IMR-90 (cell line): Measurements from ENCODE around the gene EXT2. TPM values are rescaled to one million over a fixed set of nuclear protein-coding genes. Genes with fewer than 3 reads are reported as not detected.

Experiments used
- ATAC-seq: fragments of 200-7000 bp; cut with Tn5 transposase; 2 replicates; pipeline ENCODE4 v1.9.1; 2020; ENCODE audit warnings: low read depth, mild to moderate bottlenecking, moderate library complexity
- BruUV-seq: library from RNA; stranded (reverse); fragments of 400-500 nt; replicated peaks from 2 replicates; lab custom pipeline; 2021; lab: Mats Ljungman, UMichigan
- CTCF ChIA-PET: fragments of 300-600 bp; formaldehyde crosslinking; extraction: SDS; loops from one replicate; lab custom pipeline; 2021; ENCODE audit warnings: antibody characterized with exemption; lab: Yijun Ruan, JAX
- POLR2A ChIA-PET: fragments of 300-600 bp; sonication (Branson Sonifier 250); formaldehyde crosslinking; loops from one replicate; lab custom pipeline; 2022; ENCODE audit warnings: antibody characterized with exemption; ENCODE audit not compliant: unreplicated experiment; lab: Charles Lee
- DNase-seq: peaks from one replicate; pipeline ENCODE4 v3.0.0; 2013
- H2AFZ ChIP-seq: replicated peaks from 2 replicates; pipeline ENCODE3; 2013; ENCODE audit warnings: low read length, mild to moderate bottlenecking; ENCODE audit not compliant: poor library complexity
- H2AK5ac ChIP-seq: 2 replicates; pipeline ENCODE4 v1.6.1; 2013; ENCODE audit warnings: low read depth, low read length, inconsistent platforms
- H2AK9ac ChIP-seq: replicated peaks from 2 replicates; pipeline ENCODE3; 2013; ENCODE audit warnings: mild to moderate bottlenecking, low read depth, low read length, moderate library complexity; ENCODE audit not compliant: poor library complexity
- H2BK120ac ChIP-seq: 2 replicates; pipeline ENCODE4 v1.6.1; 2013; ENCODE audit warnings: low read depth, low read length, inconsistent platforms
- H2BK15ac ChIP-seq: 3 replicates; pipeline ENCODE4 v1.6.1; 2013; ENCODE audit warnings: low read depth, low read length, inconsistent platforms
- H2BK20ac ChIP-seq: 2 replicates; pipeline ENCODE4 v1.6.1; 2013; ENCODE audit warnings: low read depth, mild to moderate bottlenecking, inconsistent platforms, low read length, moderate library complexity
- H2BK5ac ChIP-seq: 2 replicates; pipeline ENCODE4 v1.6.1; 2013; ENCODE audit warnings: mild to moderate bottlenecking, low read depth, low read length, inconsistent platforms; ENCODE audit not compliant: poor library complexity, severe bottlenecking
- H3K14ac ChIP-seq: replicated peaks from 2 replicates; pipeline ENCODE4 v1.6.1; 2013; ENCODE audit warnings: low read depth, low read length, inconsistent platforms
- H3K18ac ChIP-seq: 2 replicates; pipeline ENCODE4 v1.6.1; 2013; ENCODE audit warnings: low read depth, low read length, control low read depth
- H3K23ac ChIP-seq: 2 replicates; pipeline ENCODE4 v1.6.1; 2013; ENCODE audit warnings: low read depth, low read length, inconsistent platforms
- H3K27ac ChIP-seq: 2 replicates; pipeline ENCODE4 v1.5.1; 2013; ENCODE audit warnings: mild to moderate bottlenecking, control low read depth, low read length; ENCODE audit not compliant: insufficient read depth
- H3K27me3 ChIP-seq: 2 replicates; pipeline ENCODE4 v1.6.1; 2013; ENCODE audit warnings: low read length; ENCODE audit not compliant: control insufficient read depth, insufficient read depth
- H3K36me3 ChIP-seq: 2 replicates; pipeline ENCODE4 v1.6.1; 2013; ENCODE audit warnings: low read length, mixed read lengths; ENCODE audit not compliant: control insufficient read depth, insufficient read depth
- H3K4ac ChIP-seq: 2 replicates; pipeline ENCODE4 v1.6.1; 2013; ENCODE audit warnings: low read depth, low read length, inconsistent platforms
- H3K4me1 ChIP-seq: 2 replicates; pipeline ENCODE4 v1.6.1; 2013; ENCODE audit warnings: low read length, mixed read lengths; ENCODE audit not compliant: control insufficient read depth, insufficient read depth
- H3K4me2 ChIP-seq: 2 replicates; pipeline ENCODE4 v1.6.1; 2013; ENCODE audit warnings: low read depth, mild to moderate bottlenecking, control low read depth, low read length, moderate library complexity
- H3K4me3 ChIP-seq: 2 replicates; pipeline ENCODE4 v1.5.1; 2013; ENCODE audit warnings: low read depth, mild to moderate bottlenecking, control low read depth, low read length, moderate library complexity; ENCODE audit not compliant: insufficient read depth
- H3K56ac ChIP-seq: 2 replicates; pipeline ENCODE4 v1.6.1; 2013; ENCODE audit warnings: low read length, inconsistent platforms; ENCODE audit not compliant: insufficient read depth; ENCODE audit errors: extremely low read depth
- H3K79me1 ChIP-seq, 2 experiments: 2 replicates each; pipeline ENCODE4 v1.6.1; 2013; ENCODE audit warnings: low read length in 2 of 2, inconsistent platforms in 1 of 2, low read depth in 1 of 2
- H3K9ac ChIP-seq: 2 replicates; pipeline ENCODE4 v1.6.1; 2013; ENCODE audit warnings: low read depth, low read length, control low read depth
- H3K9me1 ChIP-seq: 2 replicates; pipeline ENCODE4 v1.6.1; 2013; ENCODE audit warnings: low read length, inconsistent platforms; ENCODE audit not compliant: insufficient read depth
- H3K9me3 ChIP-seq: 2 replicates; pipeline ENCODE4 v1.6.1; 2013; ENCODE audit warnings: low read length; ENCODE audit not compliant: control insufficient read depth, insufficient read depth
- H4K20me1 ChIP-seq: 2 replicates; pipeline ENCODE4 v1.6.1; 2013; ENCODE audit warnings: low read length, inconsistent platforms; ENCODE audit not compliant: insufficient read depth
- H4K5ac ChIP-seq: 2 replicates; pipeline ENCODE4 v1.6.1; 2013; ENCODE audit warnings: mild to moderate bottlenecking, low read depth, low read length, control low read depth
- H4K8ac ChIP-seq, 2 experiments: 2 replicates each; pipeline ENCODE4 v1.6.1; 2013; ENCODE audit warnings: low read depth in 2 of 2, low read length in 2 of 2, control low read depth in 1 of 2, inconsistent platforms in 1 of 2
- H4K91ac ChIP-seq: 2 replicates; pipeline ENCODE4 v1.6.1; 2013; ENCODE audit warnings: low read depth, low read length, inconsistent platforms; ENCODE audit not compliant: insufficient read depth
- CEBPB ChIP-seq: IDR thresholded peaks from 2 replicates; pipeline ENCODE4 v1.6.1; 2012; ENCODE audit warnings: low read depth, low read length, improper control_type of control experiment
- MAZ ChIP-seq: IDR thresholded peaks from 2 replicates; pipeline ENCODE4 v1.6.1; 2012; ENCODE audit warnings: low read depth, mild to moderate bottlenecking, low read length, improper control_type of control experiment, moderate library complexity, borderline replicate concordance
- RAD21 ChIP-seq: IDR thresholded peaks from 2 replicates; pipeline ENCODE4 v1.6.1; 2012; ENCODE audit warnings: low read length, improper control_type of control experiment
- RFX5 ChIP-seq: IDR thresholded peaks from 2 replicates; pipeline ENCODE4 v1.8.0; 2012; ENCODE audit warnings: low read depth, mild to moderate bottlenecking, low read length, moderate library complexity
- SMC3 ChIP-seq: fragments of 150-350 bp; IDR thresholded peaks from 2 replicates; pipeline ENCODE4 v1.6.1; 2016; ENCODE audit warnings: low read depth, mild to moderate bottlenecking, antibody characterized with exemption, low read length, moderate library complexity
- WGBS, 2 experiments: methylation state at CpG; one replicate each; pipeline versions ENCODE4 v1.1.5 to v1.1.7; 2013; ENCODE audit warnings: missing lambda C conversion rate in 2 of 2; ENCODE audit not compliant: insufficient read length in 1 of 2; ENCODE audit errors: extremely low coverage in 2 of 2; 5-methylcytosine and 5-hydroxymethylcytosine counted together
- dilution Hi-C: fragments of 300-500 bp; cut with HindIII; formaldehyde crosslinking; loops from one replicate; pipeline ENCODE4 v1.14.3; 2018; ENCODE audit warnings: low sequenced_read_pairs; ENCODE audit not compliant: unreplicated experiment
- in situ Hi-C: fragments of 300-500 bp; cut with MboI; formaldehyde crosslinking; loops from 3 replicates; pipeline ENCODE4 v1.14.3; 2019; ENCODE audit warnings: low sequenced_read_pairs, inconsistent platforms, mixed read lengths
- intact Hi-C: fragments of 100-400 bp; cut with micrococcal nuclease; formaldehyde crosslinking; loops from 2 replicates; pipeline ENCODE4 v1.10.0; 2022
- polyA plus RNA-seq, 3 experiments: library from polyadenylated mRNA; depleted of rRNA; stranded (reverse); fragments of >200 nt; gene quantifications; 2 replicates each; pipeline ENCODE4 v1.2.3, GENCODE V29; 2012; ENCODE audit warnings: low replicate concordance in 1 of 3
- total RNA-seq: library from RNA; depleted of rRNA; stranded (reverse); fragments of >200 nt; gene quantifications from 2 replicates; pipeline ENCODE4 v1.2.3, GENCODE V29; 2012

Gene EXT2
- total and polyA plus RNA-seq, 2 of the 4 experiments (the other 2 are of a cell fraction), result 75.0 to 85.3 TPM

- Histone ChIP-seq H3K36me3 (peaks cover 4% of the 10 kb centered on the region), H2BK15ac (no peak overlapping the region), H3K4me3 (no peak overlapping the region), H3K9me3 (no peaks in the 10 kb centered on the region), H3K27ac (no peak overlapping the region), H2AK5ac (no peak overlapping the region), H3K4ac (no peak overlapping the region), H2BK120ac (no peak overlapping the region), H2AFZ (no peak overlapping the region), H3K4me2 (no peak overlapping the region), H4K91ac (no peak overlapping the region), H3K56ac (no peak overlapping the region), H3K4me1 (peaks cover 4% of the 10 kb centered on the region; the same call in 1 of the 2 replicates), H3K23ac (no peak overlapping the region), H3K14ac (0 out of 2 replicates have a peak overlapping the region, but pooled peaks have one; percentile 51), H2AK9ac (no peak overlapping the region), H4K8ac (no peak overlapping the region), H3K9me1 (peaks cover 3% of the 10 kb centered on the region; the same call in 1 of the 2 replicates), H3K27me3 (no peaks in the 10 kb centered on the region), H3K18ac (no peak overlapping the region), H4K5ac (no peak overlapping the region), H3K79me1 (peaks cover 0 to 3% of the 10 kb centered on the region in 2 experiments; a peak in 1 of 4 replicates), H4K20me1 (no peaks in the 10 kb centered on the region), H2BK20ac (no peak overlapping the region), H2BK5ac (no peak overlapping the region), H3K9ac (no peak overlapping the region)
- intact Hi-C loops, result loop anchor here (10.0 kb wide), 1 partner anchor 118 kb away; no protein-coding TSS in a partner anchor
- DNase-seq (no peak), ATAC-seq (peak; percentile 51)
- in situ Hi-C loops, result no loop called here
- ChIA-PET CTCF (interaction anchor here (0.7 to 1.7 kb wide), 3 partner anchors 16 to 333 kb away, joined by 3 to 5 read pairs (median 4); no protein-coding TSS in a partner anchor), POLR2A (no interaction called here)
- BruUV-seq, result no TSS peak
- WGBS, 2 experiments, result no CpG with 5 or more reads among the region's 3 CpGs
- dilution Hi-C loops, result no loop called here
- no peak for TF ChIP-seq RFX5
- TF ChIP-seq SMC3, result no peak
- no peak for TF ChIP-seq CEBPB
- TF ChIP-seq MAZ, result no peak
- no peak for TF ChIP-seq RAD21
Measured at GRCh38 chr11:44136176-44136945, 40.9 kb downstream of the EXT2 start.
